GM12878 (cell line): Measurements from ENCODE around the gene TNK2. TPM values are rescaled to one million over a fixed set of nuclear protein-coding genes. Genes with fewer than 3 reads are reported as not detected.

Experiments
- BMI1 ChIP-seq: fragments of 450-650 bp; IDR thresholded peaks from 2 replicates; pipeline ENCODE4 v1.6.1; 2016; ENCODE audit warnings: mild to moderate bottlenecking, moderate library complexity, borderline replicate concordance
- CBX5 ChIP-seq: sonication (generic); IDR thresholded peaks from 2 replicates; pipeline ENCODE4 v1.6.1; 2016; ENCODE audit warnings: low read depth, moderate library complexity, mild to moderate bottlenecking, inconsistent platforms
- CHD2 ChIP-seq: IDR thresholded peaks from 2 replicates; pipeline ENCODE4 v1.6.1; 2011; ENCODE audit warnings: low read depth, low read length, improper control_type of control experiment, borderline replicate concordance
- ZBTB33 ChIP-seq: fragments of 450-650 bp; IDR thresholded peaks from 2 replicates; pipeline ENCODE4 v1.6.1; 2017; ENCODE audit warnings: mild to moderate bottlenecking
- polyA plus RNA-seq, 11 experiments: library from polyadenylated mRNA; depleted of rRNA in 4 of 11; unstranded in 6 of 11; stranded (reverse) in 5 of 11; fragments of >200 nt; fragmentation: Nextera tagmentation in 4 of 11; fragmentation: Illumina TruSeq in 1 of 11; extraction: Ambion mirVana in 4 of 11; extraction: Trizol in 1 of 11; gene quantifications; 1 replicate in 1 of 11; 2 replicates in 10 of 11; pipeline versions ENCODE4 v1.2.1 to v1.2.3, GENCODE V29; 2011 to 2016; ENCODE audit warnings: inconsistent platforms in 2 of 11, missing spikeins in 2 of 11, low read depth in 1 of 11
- total RNA-seq, 4 experiments: library from RNA; depleted of rRNA in 3 of 4; stranded (reverse); fragments of >200 nt in 3 of 4; fragmentation: Illumina TruSeq in 1 of 4; extraction: Trizol in 1 of 4; gene quantifications; 2 replicates each; pipeline versions ENCODE4 v1.2.1 to v1.2.3, GENCODE V29; 2013 to 2021
- TF ChIP-seq, protein P1 (sequence below): IDR thresholded peaks from 2 replicates; pipeline ENCODE4 v1.6.1; 2012; ENCODE audit warnings: mild to moderate bottlenecking, low read depth, low read length
- TF ChIP-seq, protein P2 (sequence below): fragments of 450-650 bp; IDR thresholded peaks from 2 replicates; pipeline ENCODE4 v1.6.1; 2016; ENCODE audit warnings: mild to moderate bottlenecking, moderate library complexity, borderline replicate concordance

The TNK2 gene
- total and polyA plus RNA-seq, 10 of the 15 experiments (the other 5 are each of a cell fraction or from before 2014, with no cell fraction given) = 0.13 to 47.8 (median 10.8) TPM

DNA sequence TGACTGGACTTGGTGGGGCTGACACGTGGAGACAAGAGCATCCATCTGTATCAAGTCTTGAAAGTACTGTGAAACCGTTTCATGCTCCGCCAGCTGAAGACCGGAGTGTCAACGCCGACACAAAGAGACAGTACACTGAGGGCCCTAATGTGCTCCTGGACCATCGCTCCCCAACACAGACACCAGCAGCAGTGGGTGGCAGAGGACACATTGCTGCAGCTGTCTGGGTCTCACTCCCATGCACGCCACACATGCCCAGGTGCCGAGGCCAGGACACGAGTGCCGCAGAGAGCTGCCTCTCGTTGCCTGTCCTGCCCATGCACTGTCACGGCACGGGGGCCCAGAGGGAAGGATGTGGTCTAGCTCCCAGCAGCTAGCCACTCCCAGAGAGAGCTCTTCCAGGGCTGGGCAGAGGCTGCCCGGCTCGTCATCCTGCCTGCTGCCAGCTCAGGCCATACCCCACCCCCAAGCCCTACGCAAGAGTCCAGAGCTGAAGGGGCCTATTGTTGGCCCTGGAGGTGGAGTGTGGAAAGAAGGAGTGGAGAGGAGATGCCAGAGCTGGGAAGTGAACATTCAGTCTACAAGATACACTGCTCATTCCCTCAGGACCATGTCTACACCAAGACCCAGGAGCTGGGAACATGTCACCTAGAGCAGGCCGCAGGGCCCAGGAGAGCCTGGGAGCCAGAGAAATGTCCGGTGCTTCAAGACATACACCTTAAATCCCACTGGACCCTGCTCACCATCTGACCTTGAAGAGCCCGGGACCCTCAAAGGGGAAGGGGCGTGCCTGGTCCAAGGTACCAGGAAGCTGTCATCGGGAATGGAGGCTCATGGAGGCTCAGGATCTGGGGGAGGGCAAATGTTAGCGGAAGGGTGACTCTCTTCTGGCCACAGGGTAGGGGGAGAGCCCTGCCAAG is 7.7 kb downstream of the TNK2 start (continued):
- TF ChIP-seq, protein P1, sequence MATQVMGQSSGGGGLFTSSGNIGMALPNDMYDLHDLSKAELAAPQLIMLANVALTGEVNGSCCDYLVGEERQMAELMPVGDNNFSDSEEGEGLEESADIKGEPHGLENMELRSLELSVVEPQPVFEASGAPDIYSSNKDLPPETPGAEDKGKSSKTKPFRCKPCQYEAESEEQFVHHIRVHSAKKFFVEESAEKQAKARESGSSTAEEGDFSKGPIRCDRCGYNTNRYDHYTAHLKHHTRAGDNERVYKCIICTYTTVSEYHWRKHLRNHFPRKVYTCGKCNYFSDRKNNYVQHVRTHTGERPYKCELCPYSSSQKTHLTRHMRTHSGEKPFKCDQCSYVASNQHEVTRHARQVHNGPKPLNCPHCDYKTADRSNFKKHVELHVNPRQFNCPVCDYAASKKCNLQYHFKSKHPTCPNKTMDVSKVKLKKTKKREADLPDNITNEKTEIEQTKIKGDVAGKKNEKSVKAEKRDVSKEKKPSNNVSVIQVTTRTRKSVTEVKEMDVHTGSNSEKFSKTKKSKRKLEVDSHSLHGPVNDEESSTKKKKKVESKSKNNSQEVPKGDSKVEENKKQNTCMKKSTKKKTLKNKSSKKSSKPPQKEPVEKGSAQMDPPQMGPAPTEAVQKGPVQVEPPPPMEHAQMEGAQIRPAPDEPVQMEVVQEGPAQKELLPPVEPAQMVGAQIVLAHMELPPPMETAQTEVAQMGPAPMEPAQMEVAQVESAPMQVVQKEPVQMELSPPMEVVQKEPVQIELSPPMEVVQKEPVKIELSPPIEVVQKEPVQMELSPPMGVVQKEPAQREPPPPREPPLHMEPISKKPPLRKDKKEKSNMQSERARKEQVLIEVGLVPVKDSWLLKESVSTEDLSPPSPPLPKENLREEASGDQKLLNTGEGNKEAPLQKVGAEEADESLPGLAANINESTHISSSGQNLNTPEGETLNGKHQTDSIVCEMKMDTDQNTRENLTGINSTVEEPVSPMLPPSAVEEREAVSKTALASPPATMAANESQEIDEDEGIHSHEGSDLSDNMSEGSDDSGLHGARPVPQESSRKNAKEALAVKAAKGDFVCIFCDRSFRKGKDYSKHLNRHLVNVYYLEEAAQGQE = no peak
- TF ChIP-seq, protein P2, sequence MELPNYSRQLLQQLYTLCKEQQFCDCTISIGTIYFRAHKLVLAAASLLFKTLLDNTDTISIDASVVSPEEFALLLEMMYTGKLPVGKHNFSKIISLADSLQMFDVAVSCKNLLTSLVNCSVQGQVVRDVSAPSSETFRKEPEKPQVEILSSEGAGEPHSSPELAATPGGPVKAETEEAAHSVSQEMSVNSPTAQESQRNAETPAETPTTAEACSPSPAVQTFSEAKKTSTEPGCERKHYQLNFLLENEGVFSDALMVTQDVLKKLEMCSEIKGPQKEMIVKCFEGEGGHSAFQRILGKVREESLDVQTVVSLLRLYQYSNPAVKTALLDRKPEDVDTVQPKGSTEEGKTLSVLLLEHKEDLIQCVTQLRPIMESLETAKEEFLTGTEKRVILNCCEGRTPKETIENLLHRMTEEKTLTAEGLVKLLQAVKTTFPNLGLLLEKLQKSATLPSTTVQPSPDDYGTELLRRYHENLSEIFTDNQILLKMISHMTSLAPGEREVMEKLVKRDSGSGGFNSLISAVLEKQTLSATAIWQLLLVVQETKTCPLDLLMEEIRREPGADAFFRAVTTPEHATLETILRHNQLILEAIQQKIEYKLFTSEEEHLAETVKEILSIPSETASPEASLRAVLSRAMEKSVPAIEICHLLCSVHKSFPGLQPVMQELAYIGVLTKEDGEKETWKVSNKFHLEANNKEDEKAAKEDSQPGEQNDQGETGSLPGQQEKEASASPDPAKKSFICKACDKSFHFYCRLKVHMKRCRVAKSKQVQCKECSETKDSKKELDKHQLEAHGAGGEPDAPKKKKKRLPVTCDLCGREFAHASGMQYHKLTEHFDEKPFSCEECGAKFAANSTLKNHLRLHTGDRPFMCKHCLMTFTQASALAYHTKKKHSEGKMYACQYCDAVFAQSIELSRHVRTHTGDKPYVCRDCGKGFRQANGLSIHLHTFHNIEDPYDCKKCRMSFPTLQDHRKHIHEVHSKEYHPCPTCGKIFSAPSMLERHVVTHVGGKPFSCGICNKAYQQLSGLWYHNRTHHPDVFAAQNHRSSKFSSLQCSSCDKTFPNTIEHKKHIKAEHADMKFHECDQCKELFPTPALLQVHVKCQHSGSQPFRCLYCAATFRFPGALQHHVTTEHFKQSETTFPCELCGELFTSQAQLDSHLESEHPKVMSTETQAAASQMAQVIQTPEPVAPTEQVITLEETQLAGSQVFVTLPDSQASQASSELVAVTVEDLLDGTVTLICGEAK = no peak
- TF ChIP-seq CBX5 (no peak), BMI1 (no peak), ZBTB33 (no peak), CHD2 (no peak)
- TF ChIP-seq, all 136 proteins: peak for 13
